ENCODE measurements around the gene UBAC1. TPM values are rescaled to one million over a fixed set of nuclear protein-coding genes. Genes with fewer than 3 reads are reported as not detected.
A peak's percentile ranks its signal among the peaks of the same experiment; 100 is the strongest.
"Not testable (repeated sequence)": the region's sequence is repeated elsewhere in the genome, so short reads cannot be mapped to it uniquely, and the experiment has no call there.

The UBAC1 gene
- total and polyA plus RNA-seq, 11 donors: 71.1 to 140 (median 100) TPM

DNA sequence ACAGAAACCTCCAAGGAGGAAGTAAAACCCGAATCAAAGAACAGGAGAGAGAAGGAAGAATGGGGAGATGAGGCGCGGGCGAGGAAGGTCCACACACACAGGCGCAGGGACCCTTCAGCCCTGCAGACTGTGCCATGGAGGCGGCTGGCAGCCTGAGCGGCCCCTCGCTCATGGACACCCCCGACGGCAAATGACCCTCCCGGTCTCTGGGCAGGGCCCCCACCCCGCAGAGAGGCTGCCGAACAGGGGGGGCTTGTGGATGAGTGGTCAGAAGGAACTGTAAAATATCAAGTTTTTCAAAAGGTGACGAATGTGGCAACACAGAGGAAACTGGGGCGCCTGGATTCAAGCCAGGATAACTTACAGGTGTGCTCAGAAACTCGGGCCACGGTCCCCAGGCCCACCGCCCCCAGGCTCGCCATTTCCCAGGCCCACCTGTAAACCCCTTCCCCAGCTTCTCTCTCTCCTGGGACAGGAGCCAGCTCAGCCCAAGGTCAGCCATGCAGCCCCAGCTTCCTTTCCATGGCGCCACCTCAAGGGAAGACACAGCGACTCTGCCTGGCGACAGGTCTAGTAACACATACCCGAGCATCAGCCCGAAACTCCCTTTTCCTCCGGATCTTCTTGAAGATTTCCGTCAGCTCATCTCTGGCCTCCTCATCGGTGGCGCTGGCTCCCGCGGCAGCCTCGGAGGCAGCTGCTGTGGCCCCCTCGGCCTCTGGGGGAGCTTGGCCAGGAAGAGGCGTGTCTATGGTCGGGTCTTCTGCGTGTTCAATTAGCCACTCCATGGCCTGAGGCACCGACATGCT, 16.5 kb downstream of the UBAC1 start:
- TF ChIP-seq, protein P1, sequence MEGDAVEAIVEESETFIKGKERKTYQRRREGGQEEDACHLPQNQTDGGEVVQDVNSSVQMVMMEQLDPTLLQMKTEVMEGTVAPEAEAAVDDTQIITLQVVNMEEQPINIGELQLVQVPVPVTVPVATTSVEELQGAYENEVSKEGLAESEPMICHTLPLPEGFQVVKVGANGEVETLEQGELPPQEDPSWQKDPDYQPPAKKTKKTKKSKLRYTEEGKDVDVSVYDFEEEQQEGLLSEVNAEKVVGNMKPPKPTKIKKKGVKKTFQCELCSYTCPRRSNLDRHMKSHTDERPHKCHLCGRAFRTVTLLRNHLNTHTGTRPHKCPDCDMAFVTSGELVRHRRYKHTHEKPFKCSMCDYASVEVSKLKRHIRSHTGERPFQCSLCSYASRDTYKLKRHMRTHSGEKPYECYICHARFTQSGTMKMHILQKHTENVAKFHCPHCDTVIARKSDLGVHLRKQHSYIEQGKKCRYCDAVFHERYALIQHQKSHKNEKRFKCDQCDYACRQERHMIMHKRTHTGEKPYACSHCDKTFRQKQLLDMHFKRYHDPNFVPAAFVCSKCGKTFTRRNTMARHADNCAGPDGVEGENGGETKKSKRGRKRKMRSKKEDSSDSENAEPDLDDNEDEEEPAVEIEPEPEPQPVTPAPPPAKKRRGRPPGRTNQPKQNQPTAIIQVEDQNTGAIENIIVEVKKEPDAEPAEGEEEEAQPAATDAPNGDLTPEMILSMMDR (IDR thresholded peaks at IDR 0.05): no peak
- no peak for TF ChIP-seq POLR2A (IDR thresholded peaks at IDR 0.05)
- no peak overlapping the region for H3K4me3 ChIP-seq
- no peaks in the 10 kb centered on the region for H3K9me3 ChIP-seq
- 86 to 93% (median 88%) methylated on average over 25 to 36 of the region's 36 CpGs for WGBS, 4 donors
- H3K27ac ChIP-seq: no peak overlapping the region
- peaks cover 1 to 95% (median 87%) of the 10 kb centered on the region in 9 donors for H3K36me3 ChIP-seq
- no peaks in the 10 kb centered on the region for H3K27me3 ChIP-seq
- H3K4me1 ChIP-seq: peaks cover 0 to 24% (median 12%) of the 10 kb centered on the region in 12 donors
- intact Hi-C loops (cut with DNase I): loop anchor here in 2 of 10 donors (5.0 to 10.0 kb wide), 2 partner anchors 32 to 80 kb away; no protein-coding TSS in a partner anchor
- ATAC-seq (no peak), DNase-seq (no peak)

DNA sequence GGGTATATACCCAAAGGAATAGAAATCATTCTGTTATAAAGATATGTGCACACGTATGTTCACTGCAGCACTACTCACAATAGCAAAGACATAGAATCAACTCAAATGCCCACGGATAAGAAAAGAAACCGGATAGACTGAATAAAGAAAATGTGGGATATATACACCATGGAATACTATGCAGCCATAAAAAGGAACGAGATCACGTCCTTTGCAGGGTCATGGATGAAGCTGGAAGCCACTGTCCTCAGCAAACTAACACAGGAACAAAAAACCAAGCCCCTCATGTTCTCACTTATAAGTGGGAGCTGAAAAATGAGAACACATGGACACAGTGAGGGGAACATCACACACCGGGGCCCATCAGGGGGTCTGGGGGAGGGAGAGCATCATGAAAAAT, 17.6 kb downstream of the UBAC1 start:
- WGBS, 4 donors: 94 to 98% (median 96%) methylated on average over 6 of the region's 6 CpGs
- intact Hi-C loops (cut with DNase I): loop anchor here in 1 of 10 donors (10.0 kb wide), 1 partner anchor 79 kb away; no protein-coding TSS in a partner anchor
- H3K27me3 ChIP-seq, H3K27ac ChIP-seq, DNase-seq, H3K9me3 ChIP-seq, ATAC-seq, H3K4me3 ChIP-seq: not testable (repeated sequence)
- Histone ChIP-seq H3K4me1 (peaks cover 0 to 20% (median 11%) of the 10 kb centered on the region in 12 donors), H3K36me3 (peaks cover 2 to 95% (median 90%) of the 10 kb centered on the region in 9 donors)

DNA sequence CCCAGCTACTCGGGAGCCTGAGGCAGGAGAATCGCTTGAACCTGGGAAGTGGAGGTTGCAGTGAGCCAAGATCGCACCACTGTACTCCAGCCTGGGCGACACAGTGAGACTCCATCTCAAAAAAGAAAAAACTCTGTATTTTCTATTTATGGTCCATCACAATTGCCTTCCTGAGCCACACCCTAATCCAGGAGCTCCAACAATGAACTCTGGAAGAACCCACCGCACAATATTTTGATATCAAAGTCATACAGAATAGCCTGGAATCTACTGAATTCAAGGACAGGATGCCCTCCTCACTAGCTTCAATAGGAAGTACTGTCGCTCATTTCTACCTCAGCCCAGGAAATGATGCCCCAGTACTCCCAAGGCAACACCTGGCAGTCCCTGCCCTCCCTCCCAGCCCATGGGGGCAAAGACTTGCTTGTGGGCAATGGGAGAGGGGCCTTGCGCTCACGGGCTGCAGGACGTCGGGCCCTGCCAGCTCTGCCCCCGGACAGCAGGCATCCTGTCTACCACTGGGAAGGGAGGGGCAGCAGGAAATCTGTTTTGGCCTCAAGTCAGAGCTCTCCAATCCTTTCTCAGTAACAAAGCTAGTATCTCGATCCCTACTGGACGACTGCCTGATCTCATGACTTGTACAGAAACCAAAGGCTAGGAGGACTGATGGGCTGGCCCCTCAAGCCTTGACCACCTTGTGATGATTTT, 19.7 kb downstream of the UBAC1 start:
- H3K9me3 ChIP-seq: peaks cover 0 to 6% (median 0%) of the 10 kb centered on the region in 12 donors
- H3K27ac ChIP-seq: peak overlapping the region in 11 of 12 donors; percentile 43 to 88 (median 74)
- peaks cover 0 to 20% (median 11%) of the 10 kb centered on the region in 12 donors for H3K4me1 ChIP-seq
- H3K27me3 ChIP-seq: no peaks in the 10 kb centered on the region
- TF ChIP-seq, protein P1 (IDR thresholded peaks at IDR 0.05): no peak
- DNase-seq (peak in 1 of 5 donors; percentile 52), ATAC-seq (peak in 3 of 4 donors; percentile 38 to 72 (median 40))
- peaks cover 4 to 95% (median 91%) of the 10 kb centered on the region in 9 donors for H3K36me3 ChIP-seq
- intact Hi-C loops (cut with DNase I): loop anchor here in 2 of 10 donors (1.0 to 10.0 kb wide), 2 partner anchors 34 to 77 kb away; partner anchors contain the start of gene CAMSAP1 (in 1 of the 2)
- 52 to 66% (median 59%) methylated on average over 8 to 13 of the region's 13 CpGs for WGBS, 4 donors
- no peak overlapping the region for H3K4me3 ChIP-seq

DNA sequence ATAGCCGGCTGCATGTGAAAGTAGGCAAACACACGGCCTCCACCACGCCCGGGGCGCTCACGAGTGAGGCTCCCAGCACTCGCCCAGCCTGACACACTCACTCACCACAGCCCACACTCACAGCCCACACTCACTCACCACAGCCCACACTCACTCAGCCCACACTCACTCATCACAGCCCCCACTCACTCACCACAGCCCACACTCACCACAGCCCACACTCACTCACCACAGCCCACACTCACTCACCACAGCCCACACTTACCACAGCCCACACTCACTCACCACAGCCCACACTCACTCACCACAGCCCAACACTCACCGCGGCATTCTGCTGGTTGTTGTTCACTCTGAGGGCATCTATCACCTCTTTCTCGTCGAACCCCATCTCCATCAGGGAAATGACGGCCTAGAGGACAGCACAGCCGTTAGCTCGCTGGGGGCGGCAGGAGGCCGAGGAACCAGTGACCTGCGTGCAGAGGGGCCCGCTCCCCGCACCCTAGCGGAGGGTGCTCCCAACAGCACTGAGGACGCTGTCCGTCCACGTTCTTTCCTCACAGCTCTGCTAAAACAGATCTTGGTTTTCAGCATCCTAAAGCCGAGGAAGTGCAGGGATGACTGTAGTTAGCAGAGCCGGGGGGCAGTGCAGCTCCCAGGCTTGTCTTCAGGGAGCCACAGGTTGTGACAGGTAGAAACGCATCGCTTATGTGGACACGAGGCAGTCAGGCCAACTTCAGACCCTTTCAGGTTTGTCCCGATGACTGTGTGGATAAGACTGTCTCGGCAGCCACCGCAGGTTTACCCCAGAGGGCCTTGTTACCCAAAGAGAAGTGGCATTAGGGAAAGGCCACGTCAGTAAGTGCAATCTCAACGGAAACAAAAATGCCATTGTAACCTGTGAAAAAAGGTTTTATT, 21.6 kb downstream of the UBAC1 start:
- H3K9me3 ChIP-seq: peaks cover 0 to 12% (median 0%) of the 10 kb centered on the region in 12 donors
- DNase-seq (peak in 2 of 5 donors; percentile 6 to 13), ATAC-seq (no peak)
- peaks cover 4 to 94% (median 91%) of the 10 kb centered on the region in 9 donors for H3K36me3 ChIP-seq
- intact Hi-C loops (cut with DNase I): loop anchor here in 1 of 10 donors (10.0 kb wide), 1 partner anchor 75 kb away; no protein-coding TSS in a partner anchor
- H3K4me3 ChIP-seq: no peak overlapping the region
- H3K27me3 ChIP-seq: no peaks in the 10 kb centered on the region
- 92 to 94% (median 93%) methylated on average over 30 to 33 of the region's 33 CpGs for WGBS, 4 donors
- peaks cover 0 to 20% (median 11%) of the 10 kb centered on the region in 12 donors for H3K4me1 ChIP-seq
- TF ChIP-seq POLR2A (IDR thresholded peaks at IDR 0.05): no peak
- TF ChIP-seq, protein P1 (IDR thresholded peaks at IDR 0.05): no peak
- H3K27ac ChIP-seq: no peak overlapping the region
